Fibroblast of pulmonary artery (primary cell): ENCODE measurements around the gene NUDT5.

Source experiments
- DNase-seq: peaks from one replicate; pipeline ENCODE4 v3.0.0-alpha.2; 2010; ENCODE audit warnings: low read depth
- H3K4me3 ChIP-seq: replicated peaks from 2 replicates; pipeline ENCODE4 v1.5.1; 2011; ENCODE audit warnings: low read depth, mild to moderate bottlenecking, control low read depth, low read length, moderate library complexity
- CTCF ChIP-seq: IDR thresholded peaks from 2 replicates; pipeline ENCODE4 v1.5.1; 2011; ENCODE audit warnings: mild to moderate bottlenecking, control low read depth, low read length, inconsistent platforms; ENCODE audit errors: missing control alignments

Gene NUDT5

GRCh38 chr10:12162927-12163326 is 32.8 kb downstream of the NUDT5 start:
- no peak for TF ChIP-seq CTCF
- no peak overlapping the region for H3K4me3 ChIP-seq
- no peak for DNase-seq

GRCh38 chr10:12160664-12161063 is 35.0 kb downstream of the NUDT5 start:
- no peak overlapping the region for H3K4me3 ChIP-seq
- TF ChIP-seq CTCF: no peak
- no peak for DNase-seq

GRCh38 chr10:12158111-12158510 is 37.6 kb downstream of the NUDT5 start:
- DNase-seq: no peak
- H3K4me3 ChIP-seq: no peak overlapping the region
- TF ChIP-seq CTCF: no peak

GRCh38 chr10:12156367-12157123 is 39.1 kb downstream of the NUDT5 start:
- no peak for DNase-seq
- H3K4me3 ChIP-seq: no peak overlapping the region
- no peak for TF ChIP-seq CTCF

- no peak for TF ChIP-seq CTCF
- H3K4me3 ChIP-seq: no peak overlapping the region
- no peak for DNase-seq
Observed at GRCh38 chr10:12154516-12154915, 41.2 kb downstream of the NUDT5 start.

GRCh38 chr10:12150163-12150562 is 45.5 kb downstream of the NUDT5 start:
- DNase-seq: no peak
- no peak for TF ChIP-seq CTCF
- no peak overlapping the region for H3K4me3 ChIP-seq

GRCh38 chr10:12144538-12144937 is 51.2 kb downstream of the NUDT5 start:
- TF ChIP-seq CTCF: no peak
- DNase-seq: no peak
- H3K4me3 ChIP-seq: no peak overlapping the region
